IPS DF 19.7 (cell line): Measurements from ENCODE around the gene ARID1B.

ENCODE experiments used
- DNase-seq: peaks from one replicate; pipeline ENCODE4 v3.0.0-alpha.2; 2013; ENCODE audit warnings: low read depth, low spot score

The ARID1B gene

DNA sequence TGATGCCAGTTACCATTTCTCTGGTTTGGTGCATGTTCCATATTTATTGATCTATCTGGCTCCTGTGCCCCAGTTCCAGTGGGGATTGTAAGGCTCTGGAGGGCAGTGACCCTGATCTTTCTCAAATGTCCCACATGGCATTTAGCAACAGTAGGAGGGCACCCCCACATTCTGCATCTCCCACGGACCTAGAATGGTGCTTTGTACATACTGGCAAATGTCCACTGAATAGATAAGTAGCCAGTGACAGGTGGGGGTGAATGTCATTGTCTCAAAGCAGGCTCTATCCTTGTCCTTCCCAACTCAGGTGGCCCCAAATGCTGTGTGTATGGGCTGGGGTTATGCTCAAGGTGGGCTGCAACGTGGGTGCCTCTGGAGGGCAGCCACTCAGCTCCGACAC, 462.0 kb downstream of the ARID1B start:
- no peak for DNase-seq

DNA sequence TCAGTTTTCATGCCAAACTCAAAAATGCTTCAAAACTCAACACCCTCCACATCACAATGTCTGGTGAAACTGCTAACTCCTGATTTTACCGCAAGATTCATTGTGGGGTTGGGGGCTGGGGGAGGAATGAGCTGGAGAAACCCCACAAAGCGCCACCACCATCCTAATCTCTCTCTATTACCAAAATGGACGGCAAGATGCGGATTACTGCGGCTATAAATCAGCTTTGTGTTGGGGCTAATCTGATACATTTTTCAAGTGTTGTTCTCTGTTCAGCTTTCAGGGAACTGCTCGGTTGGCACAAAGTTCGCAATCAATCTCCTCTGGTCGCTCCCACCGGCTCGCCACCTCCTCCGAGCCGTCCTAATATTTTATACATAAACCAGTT, 462.5 kb downstream of the ARID1B start:
- DNase-seq: no peak

DNA sequence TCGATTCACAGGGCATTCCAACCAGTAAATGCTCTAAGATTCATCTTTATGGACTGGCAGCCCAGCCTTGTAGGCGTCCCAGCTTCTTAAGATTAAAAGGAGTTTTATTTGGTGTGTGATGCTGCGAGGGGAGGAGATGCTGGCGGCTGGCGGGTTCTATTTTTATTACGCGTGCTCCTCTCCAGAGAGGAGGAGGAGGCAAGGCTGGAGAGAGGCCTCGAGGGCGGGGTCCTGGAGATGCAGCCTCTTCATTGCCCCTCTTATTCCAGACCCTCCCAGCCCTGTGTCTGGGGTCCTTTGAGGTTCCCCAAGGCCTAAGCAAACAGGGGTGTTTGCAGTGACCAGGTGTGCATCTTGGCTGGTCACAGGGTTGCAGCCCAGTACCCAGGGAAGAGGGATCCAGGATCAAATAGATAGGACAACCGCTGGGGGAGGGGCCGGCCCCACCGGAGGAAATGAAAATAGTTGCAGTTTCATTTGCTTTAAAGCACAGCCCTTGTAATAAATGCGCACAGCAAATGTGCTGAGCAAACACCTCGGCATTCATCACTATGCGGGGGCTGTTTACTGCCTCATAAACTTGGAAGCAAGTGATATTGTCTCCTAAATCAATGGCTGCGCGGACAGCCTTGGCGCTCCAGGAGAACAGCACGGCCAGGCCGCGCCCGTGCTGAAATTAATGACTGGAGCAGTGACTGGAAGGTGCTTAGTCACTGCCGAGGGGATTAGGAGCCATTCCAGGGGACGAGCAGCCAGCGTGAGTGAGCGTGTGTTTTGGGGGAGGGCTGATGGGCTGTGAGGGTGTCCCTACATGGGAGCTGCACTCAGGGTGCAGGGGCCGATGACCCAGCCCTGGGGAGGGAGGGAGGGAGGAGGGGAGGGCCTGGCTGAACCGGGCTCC, 463.1 kb downstream of the ARID1B start:
- DNase-seq: no peak

DNA sequence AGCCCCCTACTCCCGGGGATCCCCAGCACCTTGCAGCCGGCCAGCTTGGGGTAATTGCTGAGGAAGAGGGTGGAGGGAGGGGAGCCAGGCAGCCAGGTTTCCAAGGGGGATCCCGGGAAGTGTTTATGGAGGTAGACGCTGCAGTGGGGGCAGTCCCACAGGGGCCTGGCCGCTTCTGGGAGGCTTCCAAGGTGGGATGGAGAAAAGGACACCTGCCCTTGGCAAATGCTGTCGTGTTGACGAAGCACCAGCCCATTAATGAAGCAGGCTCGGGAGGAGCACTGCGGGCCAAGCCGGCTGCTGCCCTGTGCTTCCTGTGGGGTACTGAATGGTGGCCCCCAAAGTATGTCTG, 463.8 kb downstream of the ARID1B start:
- no peak for DNase-seq

DNA sequence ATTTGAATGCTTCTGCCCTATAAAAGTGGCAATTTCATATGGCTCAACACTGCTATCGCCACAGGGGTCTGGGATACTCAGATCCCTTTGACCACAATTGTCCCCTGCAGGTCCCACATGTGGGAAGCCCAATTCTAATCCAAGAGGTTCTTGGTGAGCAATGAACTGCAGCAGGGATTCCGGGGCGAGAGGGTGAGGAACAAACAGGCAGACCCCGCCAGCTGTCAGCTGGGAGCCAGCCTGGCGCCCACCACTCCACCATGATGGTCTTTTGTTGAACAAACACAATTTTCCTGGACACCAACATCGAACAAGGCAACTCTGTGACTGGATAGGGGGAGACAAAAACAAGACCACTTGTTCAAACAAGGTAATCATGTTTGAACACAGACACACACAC, 465.6 kb downstream of the ARID1B start:
- DNase-seq: no peak

DNA sequence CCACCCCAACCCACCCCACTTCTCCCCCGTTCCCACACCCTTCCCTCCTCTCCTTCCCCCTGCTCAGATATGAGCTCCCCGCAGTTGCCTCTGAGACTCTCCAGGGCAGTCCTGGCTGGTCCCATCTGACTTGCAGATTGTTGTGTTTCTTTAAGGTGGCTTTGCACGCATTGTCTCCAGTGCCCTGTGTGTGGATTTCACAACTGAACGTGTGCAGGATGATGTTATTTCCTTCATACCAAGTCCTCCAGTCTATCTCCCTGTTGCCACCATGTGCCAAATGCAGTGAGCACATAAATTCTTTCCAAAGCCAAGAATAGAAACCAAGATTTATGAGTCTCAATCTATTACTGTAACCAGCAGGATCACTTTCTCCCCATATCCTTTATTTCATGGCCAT, 467.0 kb downstream of the ARID1B start:
- DNase-seq: no peak

DNA sequence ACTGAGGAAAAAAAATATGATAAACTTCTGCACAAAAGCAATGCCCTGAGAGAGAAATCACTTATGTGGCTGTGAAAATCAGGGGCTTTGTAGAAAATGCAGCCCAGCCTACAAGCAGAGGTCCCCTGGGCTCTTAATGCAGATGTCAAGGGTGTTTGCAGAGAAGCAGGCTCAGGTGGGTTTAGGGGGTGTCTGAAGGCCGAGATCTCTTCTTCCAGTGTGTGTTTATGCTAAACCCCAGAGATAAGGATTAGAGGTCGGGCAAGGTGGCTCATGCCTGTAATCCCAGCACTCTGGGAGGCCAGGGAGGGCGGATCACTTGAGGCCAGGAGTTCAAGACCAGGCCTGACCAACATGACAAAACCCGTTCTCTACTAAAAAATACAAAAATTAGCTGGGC, 467.6 kb downstream of the ARID1B start:
- no peak for DNase-seq

DNA sequence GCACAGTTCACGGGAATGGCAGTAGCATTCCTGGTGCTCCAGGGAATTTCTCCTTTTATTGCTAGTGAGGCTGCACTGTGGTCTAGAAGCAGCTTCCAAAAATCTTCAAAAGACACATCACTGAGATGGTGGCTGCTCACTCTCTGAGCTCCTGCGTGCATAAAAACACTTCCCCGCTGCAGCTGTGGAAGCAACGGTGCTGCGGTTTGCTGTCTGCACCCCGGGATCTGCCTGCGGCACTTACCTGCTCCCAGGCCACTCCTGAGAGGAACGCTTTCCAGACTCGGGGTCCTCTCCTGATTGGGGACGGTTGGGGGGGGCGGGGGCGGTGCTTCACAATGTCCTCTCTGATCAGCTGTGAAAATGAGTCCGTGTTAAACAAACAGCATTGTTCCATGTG, 468.3 kb downstream of the ARID1B start:
- DNase-seq: no peak

DNA sequence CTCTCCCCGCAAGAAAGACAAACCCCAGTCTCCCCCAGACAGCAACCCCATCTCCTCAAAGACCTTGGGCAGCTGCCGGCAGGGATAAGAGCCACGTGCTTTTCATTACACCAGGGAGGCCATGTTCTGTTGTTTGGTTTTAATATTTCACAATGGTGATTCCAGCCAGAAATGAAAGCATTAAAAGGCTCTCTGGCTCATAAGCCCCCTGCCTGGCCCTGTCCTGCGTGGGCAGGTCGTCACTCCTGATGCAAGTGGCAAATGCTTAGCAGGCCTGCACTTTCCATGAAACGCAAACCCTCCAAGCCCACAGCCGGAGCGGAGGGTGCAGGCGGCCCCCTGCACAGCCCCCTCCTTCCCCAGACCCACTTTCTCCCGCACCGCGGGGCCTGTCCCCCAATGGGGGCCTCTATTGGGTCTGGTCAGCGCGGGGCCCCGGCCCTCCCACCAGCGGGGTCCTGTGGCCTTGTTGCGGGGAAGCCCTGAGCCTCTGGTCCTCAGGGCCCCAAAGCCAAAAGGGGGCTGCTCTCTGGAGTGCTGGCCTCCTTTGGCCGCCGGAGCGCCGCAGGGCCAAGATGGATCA, 469.0 kb downstream of the ARID1B start:
- DNase-seq: no peak

DNA sequence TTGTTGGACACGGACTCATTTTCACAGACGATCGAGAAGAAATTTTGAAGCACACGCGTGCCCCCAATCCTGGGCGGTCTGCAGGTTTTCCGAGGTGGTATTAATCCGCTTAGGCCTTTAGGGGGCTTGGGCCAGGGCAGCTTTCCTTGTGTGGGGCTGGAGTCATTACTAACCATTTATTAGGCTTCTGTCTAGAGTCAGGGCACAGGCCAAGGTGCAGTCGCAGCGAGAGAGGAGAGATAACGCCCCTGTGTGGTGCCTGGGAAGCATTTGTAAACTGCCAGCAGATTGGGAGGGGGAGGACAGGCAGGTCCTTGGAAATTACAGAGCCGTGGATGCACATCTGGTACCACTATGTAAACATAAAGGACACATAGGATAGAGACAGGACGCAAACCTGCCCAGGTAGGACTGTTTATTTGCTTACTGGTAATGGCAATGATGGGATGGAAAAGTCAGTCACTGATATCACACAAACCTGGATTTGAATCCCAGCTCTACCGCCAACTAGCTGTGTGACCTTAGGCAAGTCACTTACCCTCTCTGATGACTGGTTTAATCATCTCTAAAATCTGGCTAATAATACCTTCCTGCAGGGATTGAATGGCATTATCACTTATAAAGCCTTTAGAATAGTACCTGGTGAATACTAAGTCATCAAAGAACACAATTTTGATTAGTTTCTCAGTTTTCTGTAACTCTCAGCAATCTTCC, 469.8 kb downstream of the ARID1B start:
- DNase-seq: no peak

DNA sequence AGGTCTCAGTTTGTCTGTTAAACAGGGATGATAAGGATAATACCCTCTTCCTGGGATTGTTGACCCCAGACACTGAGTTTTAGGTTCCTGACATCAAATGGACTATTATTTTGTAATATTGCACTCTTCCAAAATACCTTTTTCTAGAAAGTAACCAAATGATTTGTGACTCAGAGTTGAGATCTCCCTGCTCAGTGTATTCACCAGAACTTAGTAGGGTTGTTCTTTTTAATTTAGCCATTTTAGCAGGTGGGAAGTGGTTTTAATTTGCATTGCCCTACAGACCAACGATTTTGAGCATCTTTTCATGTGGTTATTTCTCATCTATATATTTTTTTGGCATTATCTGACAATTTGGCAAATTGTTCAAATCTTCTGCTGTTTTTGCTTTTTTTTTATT, 471.1 kb downstream of the ARID1B start:
- DNase-seq: no peak

DNA sequence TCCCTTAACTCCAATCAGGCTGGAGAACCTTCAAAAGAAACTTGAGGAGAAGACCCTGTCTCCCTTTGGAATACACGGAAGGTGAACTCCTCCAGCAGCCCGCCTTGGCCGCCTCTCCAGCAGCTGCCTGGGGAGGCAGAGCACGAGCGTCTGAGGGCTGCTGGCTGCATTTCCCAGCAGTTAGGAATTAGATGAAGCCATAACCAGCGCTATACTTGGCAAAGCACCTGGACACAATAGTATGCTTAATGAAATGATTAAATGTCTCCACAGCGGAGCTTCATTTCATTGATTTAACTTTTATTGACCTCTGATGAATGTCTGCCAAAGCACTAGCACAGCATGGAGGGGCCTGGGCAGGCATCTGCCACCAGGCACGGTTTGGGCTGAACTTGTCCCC, 472.6 kb downstream of the ARID1B start:
- DNase-seq: no peak

DNA sequence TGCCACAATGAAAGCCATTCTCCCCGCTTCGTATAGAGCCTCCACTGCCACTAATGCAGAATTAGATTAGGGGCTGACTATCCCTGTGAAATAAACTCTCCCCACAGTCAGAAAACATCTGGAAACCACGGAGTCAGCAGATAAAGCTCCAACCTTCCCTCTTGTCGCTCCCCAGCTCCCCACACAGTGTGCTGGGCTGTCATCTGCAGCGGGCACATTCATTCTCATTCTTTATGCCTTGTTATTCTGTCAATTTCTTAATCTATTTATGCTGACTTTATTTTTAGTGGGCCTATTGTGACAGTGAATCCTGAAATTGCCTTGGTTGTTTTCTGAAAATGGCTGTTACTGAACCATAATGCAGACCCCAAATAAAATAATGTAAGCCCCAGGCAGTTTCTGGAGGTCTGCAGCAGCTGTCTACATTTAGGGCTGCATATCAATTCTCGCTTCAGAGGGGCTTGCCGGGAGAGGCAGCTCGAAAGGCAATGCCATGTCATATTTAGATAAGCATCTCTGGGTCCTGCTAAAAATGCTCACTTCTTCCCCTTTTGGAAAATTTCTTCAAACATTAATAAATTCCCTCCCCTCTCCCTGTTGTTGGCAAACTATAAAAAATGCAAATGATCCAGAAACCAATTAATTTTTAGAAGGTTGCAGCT, 474.5 kb downstream of the ARID1B start:
- DNase-seq: no peak

DNA sequence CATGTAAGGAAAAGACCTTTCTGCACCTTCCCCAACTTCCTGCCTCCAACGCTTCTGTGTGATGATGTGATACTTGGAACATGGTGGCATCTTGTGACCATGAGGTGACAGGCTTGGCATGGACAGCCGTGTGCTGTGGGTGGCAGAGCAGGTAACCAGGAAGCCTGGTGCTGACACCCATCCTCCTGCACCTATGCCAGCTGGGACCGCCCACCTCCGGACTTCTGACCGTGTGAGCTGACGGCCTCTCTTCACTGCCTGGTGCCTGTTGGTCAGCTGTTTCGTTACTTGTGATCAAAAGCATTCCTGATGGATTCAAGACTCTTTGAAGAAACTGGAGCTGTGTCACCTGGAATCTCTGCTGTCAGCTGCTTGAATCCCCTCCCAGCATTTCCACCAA, 475.8 kb downstream of the ARID1B start:
- no peak for DNase-seq

DNA sequence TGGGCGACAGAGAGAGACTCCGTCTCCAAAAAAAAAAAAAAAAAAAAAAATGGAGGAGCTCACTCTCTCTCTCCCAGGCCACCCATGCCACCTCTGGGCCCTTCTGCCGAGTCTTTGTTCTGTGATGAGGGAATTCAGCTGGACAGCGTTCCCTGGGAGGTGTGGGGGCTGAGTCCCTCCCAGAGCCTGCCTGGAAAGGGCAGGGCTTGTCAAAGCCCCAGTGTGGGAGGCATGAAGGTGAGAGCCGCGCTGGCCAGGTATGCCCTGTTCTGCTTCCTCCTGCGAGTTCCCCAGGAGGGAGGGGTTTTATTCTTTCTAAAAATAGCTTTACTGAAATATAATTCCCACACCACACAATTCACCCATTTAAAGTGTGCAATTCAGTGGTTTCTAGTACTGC, 476.5 kb downstream of the ARID1B start:
- no peak for DNase-seq

DNA sequence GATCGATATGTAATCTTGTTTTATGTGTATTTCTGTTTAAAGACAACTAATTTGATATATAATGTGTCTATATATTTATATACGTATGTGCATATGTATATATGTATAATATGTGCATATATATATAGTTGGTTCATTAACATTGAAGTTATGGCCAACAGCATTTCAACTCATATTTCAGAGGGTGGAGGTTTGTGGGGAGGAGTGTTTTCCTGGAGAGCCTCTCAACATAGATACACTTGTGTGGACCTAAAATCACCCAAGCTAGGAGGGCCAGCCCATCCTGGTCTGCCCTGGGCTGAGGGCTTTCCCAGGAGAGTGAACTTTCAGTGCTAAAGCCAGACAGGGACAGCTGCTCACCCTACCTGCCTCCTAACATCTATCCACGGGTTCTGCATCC, 477.4 kb downstream of the ARID1B start:
- no peak for DNase-seq

DNA sequence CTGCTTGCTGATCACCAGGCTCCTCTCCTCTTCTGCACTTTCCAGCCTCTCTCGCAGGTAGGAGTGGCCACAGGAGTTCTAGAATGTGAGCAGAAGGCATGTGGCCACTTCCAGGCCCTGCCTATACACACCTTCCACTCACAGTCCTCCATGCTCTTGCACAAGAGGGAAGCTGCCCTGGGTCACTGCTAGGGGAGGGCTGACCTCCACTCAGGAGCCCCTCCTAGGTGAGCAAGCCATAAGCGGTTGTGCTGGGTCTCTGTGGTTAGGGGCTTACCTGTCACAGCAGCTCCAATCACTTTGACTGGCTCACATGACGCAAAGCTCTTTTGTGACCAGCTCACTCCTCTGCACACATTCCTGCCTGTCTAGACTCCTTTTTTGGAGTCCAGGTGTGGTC, 477.9 kb downstream of the ARID1B start:
- DNase-seq: no peak

DNA sequence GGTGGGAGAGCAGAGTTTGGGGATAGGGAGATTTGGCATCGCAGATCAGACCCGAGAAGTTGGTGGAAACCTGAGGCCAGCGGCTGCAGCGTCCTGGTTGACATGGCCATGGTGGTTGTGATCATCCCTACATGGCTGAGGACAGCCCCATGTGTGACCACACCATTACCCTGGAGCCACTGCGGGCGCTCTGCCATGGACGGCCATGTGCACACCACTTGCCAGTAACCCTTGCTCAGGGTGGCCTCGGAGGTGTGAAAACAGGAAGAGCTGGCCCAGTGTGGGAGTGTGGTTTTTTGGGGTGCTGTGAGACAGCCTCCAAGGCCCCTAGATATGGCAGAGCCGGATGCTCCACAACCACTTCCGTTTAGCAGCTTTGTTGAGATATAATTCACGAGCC, 481.7 kb downstream of the ARID1B start:
- DNase-seq: no peak

DNA sequence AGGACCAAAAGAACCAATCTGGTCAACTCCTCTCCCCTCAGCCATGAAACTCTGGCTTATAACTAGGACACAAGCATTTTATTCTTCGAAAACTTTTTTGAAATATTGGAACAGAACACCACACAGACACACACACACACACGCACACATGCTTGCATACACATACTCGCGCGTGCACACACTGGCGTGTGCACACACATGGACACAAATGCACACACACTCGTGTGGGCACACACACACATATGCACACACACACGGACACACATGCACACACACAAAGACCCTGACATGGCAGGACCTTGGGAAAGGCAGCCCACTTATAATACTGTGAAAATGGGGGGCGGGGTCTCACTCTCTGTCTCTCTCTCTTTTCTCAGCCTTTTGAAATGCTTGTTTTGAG, 482.3 kb downstream of the ARID1B start:
- DNase-seq: no peak
